MM.1S (cell line): ENCODE data around the gene MAP3K8.

Experiments used
- CTCF ChIP-seq: fragments of 300-600 bp; sonication (generic); IDR thresholded peaks from 2 replicates; pipeline ENCODE4 v1.5.1; 2016; ENCODE audit warnings: antibody characterized with exemption, low read length, mixed read lengths
- EZH2phosphoT487 ChIP-seq: fragments of 300-600 bp; sonication (generic); IDR thresholded peaks from 2 replicates; pipeline ENCODE4 v1.6.1; 2018; ENCODE audit warnings: antibody characterized with exemption, low read length

GRCh38 chr10:30389543-30389942 is 44.4 kb upstream of the MAP3K8 start:
- no peak for TF ChIP-seq EZH2phosphoT487
- no peak for TF ChIP-seq CTCF
